Measurements from ENCODE around the gene CRYGC. TPM values are rescaled to one million over a fixed set of nuclear protein-coding genes. Genes with fewer than 3 reads are reported as not detected.

CRYGC gene
- total and polyA plus RNA-seq, 7 donors, result not detected

DNA sequence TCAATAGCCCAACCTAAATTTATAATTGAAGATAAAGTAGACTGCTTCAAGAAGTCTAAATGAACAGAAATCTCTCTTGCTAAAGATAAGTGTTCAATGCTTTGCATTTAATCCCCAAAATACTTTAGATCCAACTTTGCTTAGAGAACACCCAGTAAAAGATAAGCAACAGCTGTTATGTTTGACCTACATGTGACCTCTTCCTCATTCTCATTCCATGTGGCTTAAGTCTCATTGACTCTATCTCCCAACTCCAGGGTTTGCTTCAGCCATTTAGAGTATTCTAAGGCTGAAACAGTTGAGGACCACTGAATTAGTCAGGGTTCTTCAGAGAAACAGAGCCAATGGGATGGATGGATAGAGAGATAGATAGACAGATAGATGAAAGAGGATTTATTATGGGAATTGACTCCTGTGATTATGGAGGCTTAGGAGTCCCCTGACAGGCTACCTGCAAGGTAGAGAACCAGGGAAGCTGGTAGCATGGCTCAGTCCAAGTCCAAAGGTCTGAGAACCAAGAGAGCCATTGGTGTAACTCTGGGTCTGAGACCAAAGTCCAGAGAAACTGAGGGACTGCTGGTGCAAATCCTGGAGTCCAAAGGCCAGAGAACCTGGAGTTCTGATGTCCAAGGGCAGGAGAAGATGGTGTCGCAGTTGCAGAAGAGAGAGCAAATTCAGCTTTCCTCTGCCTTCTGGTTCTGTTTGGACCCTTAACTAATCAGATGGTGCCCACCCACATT lies 37.4 kb downstream of the CRYGC start:
- intact Hi-C loops (cut with DNase I), result no loop called here
- 98 to 100% (median 100%) methylated on average over 1 of the region's 1 CpG for WGBS, 3 donors
- ATAC-seq (no peak), DNase-seq (no peak)
- no peaks in the 10 kb centered on the region for H3K36me3 ChIP-seq (ENCODE audit: insufficient read depth in 1 of 2, low read depth in 1 of 2)
- H3K27me3 ChIP-seq (ENCODE audit: insufficient read depth in 3 of 3, low read length in 2 of 3), result no peaks in the 10 kb centered on the region
- no peaks in the 10 kb centered on the region for H3K9me3 ChIP-seq
- H3K4me1 ChIP-seq, result no peaks in the 10 kb centered on the region
- H3K27ac ChIP-seq, result no peak overlapping the region
- TF ChIP-seq, protein P1, sequence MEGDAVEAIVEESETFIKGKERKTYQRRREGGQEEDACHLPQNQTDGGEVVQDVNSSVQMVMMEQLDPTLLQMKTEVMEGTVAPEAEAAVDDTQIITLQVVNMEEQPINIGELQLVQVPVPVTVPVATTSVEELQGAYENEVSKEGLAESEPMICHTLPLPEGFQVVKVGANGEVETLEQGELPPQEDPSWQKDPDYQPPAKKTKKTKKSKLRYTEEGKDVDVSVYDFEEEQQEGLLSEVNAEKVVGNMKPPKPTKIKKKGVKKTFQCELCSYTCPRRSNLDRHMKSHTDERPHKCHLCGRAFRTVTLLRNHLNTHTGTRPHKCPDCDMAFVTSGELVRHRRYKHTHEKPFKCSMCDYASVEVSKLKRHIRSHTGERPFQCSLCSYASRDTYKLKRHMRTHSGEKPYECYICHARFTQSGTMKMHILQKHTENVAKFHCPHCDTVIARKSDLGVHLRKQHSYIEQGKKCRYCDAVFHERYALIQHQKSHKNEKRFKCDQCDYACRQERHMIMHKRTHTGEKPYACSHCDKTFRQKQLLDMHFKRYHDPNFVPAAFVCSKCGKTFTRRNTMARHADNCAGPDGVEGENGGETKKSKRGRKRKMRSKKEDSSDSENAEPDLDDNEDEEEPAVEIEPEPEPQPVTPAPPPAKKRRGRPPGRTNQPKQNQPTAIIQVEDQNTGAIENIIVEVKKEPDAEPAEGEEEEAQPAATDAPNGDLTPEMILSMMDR (IDR thresholded peaks at IDR 0.05), result no peak
- H3K4me3 ChIP-seq, result no peak overlapping the region

GRCh38 chr2:208090420-208090819 lies 39.2 kb downstream of the CRYGC start:
- TF ChIP-seq, protein P1 (IDR thresholded peaks at IDR 0.05), result no peak
- intact Hi-C loops (cut with DNase I), result no loop called here
- Histone ChIP-seq H3K4me1 (no peaks in the 10 kb centered on the region), H3K4me3 (no peak overlapping the region), H3K27ac (no peak overlapping the region), H3K27me3 (ENCODE audit: insufficient read depth in 3 of 3, low read length in 2 of 3) (no peaks in the 10 kb centered on the region), H3K36me3 (ENCODE audit: insufficient read depth in 1 of 2, low read depth in 1 of 2) (no peaks in the 10 kb centered on the region), H3K9me3 (no peaks in the 10 kb centered on the region)
- DNase-seq (no peak), ATAC-seq (no peak)

DNA sequence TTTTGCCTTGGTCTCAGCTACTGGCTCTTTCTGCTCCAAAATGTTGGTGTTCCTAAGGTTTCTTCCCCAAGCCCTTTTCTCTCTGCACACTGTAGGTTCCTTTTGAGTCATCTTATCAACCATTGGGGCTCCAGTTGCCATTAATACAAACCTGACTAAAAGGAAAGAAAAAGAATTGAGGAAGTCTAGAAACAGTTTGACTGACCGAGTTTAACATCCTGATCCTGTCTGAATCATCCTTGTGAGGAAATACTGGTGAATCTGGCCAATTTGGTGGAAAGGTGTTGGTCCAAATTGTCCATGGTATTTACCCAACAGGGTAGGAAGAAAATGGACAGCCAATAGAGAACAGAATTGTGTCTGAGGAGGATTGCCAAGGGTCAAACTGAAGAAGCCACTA lies 43.6 kb downstream of the CRYGC start:
- H3K4me3 ChIP-seq, result no peak overlapping the region
- no peaks in the 10 kb centered on the region for H3K27me3 ChIP-seq (ENCODE audit: insufficient read depth in 3 of 3, low read length in 2 of 3)
- no peak for ATAC-seq
- TF ChIP-seq, protein P1 (IDR thresholded peaks at IDR 0.05), result no peak
- H3K27ac ChIP-seq, result no peak overlapping the region
- no peak for DNase-seq
- no peaks in the 10 kb centered on the region for H3K9me3 ChIP-seq
- intact Hi-C loops (cut with DNase I), result no loop called here
- no peaks in the 10 kb centered on the region for H3K36me3 ChIP-seq (ENCODE audit: insufficient read depth in 1 of 2, low read depth in 1 of 2)
- H3K4me1 ChIP-seq, result no peaks in the 10 kb centered on the region
- 70 to 76% (median 70%) methylated on average over 1 of the region's 1 CpG for WGBS, 3 donors

DNA sequence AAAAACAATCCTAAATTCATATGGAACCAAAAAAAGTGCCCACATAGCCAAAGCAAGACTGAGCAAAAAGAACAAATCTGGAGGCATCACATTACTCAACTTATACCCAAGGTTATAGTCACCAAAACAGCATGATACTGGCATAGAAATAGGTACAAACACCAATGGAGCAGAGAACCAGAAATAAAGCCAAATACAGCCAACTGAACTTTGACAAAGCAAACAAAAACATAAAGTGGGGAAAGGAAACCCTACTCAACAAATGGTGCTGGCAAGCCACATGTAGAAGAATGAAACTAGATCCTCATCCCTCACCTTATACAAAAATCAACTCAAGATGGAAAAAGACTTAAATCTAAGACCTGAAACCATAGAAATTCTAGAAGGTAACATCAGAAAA lies 45.8 kb downstream of the CRYGC start:
- DNase-seq (no peak), ATAC-seq (no peak)
- Histone ChIP-seq H3K27me3 (ENCODE audit: insufficient read depth in 3 of 3, low read length in 2 of 3) (peaks cover 0 to 7% (median 0%) of the 10 kb centered on the region in 3 donors), H3K4me1 (no peaks in the 10 kb centered on the region), H3K27ac (no peak overlapping the region), H3K36me3 (ENCODE audit: insufficient read depth in 1 of 2, low read depth in 1 of 2) (no peaks in the 10 kb centered on the region), H3K9me3 (no peaks in the 10 kb centered on the region), H3K4me3 (no peak overlapping the region)
- intact Hi-C loops (cut with DNase I), result no loop called here
- TF ChIP-seq, protein P1 (IDR thresholded peaks at IDR 0.05), result no peak

Other genes starting within 250 kb of the CRYGC start
- gene PLEKHM3, start 104.3 kb downstream of the CRYGC start, total RNA-seq, result 1 to 10 TPM; 2.2 to 5.7 (median 4.7) TPM
- 1 to 10 TPM; 1.1 to 4.3 (median 2.7) TPM for gene PLEKHM3, start 104.3 kb downstream of the CRYGC start, polyA plus RNA-seq
- not detected for gene CRYGD, start 5.3 kb downstream of the CRYGC start, total RNA-seq
- gene CRYGD, start 5.3 kb downstream of the CRYGC start, polyA plus RNA-seq, result not detected
- not detected for gene CRYGB, start 16.3 kb upstream of the CRYGC start, total RNA-seq
- not detected for gene CRYGB, start 16.3 kb upstream of the CRYGC start, polyA plus RNA-seq
- not detected for gene CRYGA, start 33.8 kb upstream of the CRYGC start, total RNA-seq
- gene CRYGA, start 33.8 kb upstream of the CRYGC start, polyA plus RNA-seq, result not detected
- not detected for gene C2orf80, start 60.2 kb upstream of the CRYGC start, total RNA-seq
- gene C2orf80, start 60.2 kb upstream of the CRYGC start, polyA plus RNA-seq, result under 1 TPM in 1 of 3 donors, not detected in 2; 0.04 TPM
- gene IDH1, start 125.2 kb upstream of the CRYGC start, total RNA-seq, result 10 to 100 TPM in 3 of 4 donors, 1 to 10 TPM in 1; 9.7 to 18.0 (median 13.3) TPM
- gene IDH1, start 125.2 kb upstream of the CRYGC start, polyA plus RNA-seq, result 10 to 100 TPM in 2 of 3 donors, 1 to 10 TPM in 1; 9.7 to 42.6 (median 17.9) TPM
- 10 to 100 TPM; 12.0 to 14.2 (median 13.5) TPM for gene PIKFYVE, start 136.4 kb upstream of the CRYGC start, total RNA-seq
- gene PIKFYVE, start 136.4 kb upstream of the CRYGC start, polyA plus RNA-seq, result 1 to 10 TPM; 2.8 to 8.8 (median 2.9) TPM

Data from psoas muscle (tissue), 8 donors.